SK-MEL-5 (cell line): Measurements from ENCODE around the gene MTCP1. TPM values are rescaled to one million over a fixed set of nuclear protein-coding genes. Genes with fewer than 3 reads are reported as not detected.

Experiments
- DNase-seq: peaks from one replicate; pipeline ENCODE4 v3.0.0-alpha.2; 2016; ENCODE audit warnings: low read depth, low spot score
- in situ Hi-C: cut with HindIII; loops from 2 replicates; pipeline ENCODE4 v1.10.0; 2016; ENCODE audit warnings: low sequenced_read_pairs, high pct_unique_total_duplicates, low pct_unique_long_range_greater_than_20kb
- total RNA-seq: library from RNA; depleted of rRNA; stranded (reverse); fragments of >200 nt; shearing (Covaris generic); gene quantifications from 2 replicates; pipeline ENCODE4 v1.2.3, GENCODE V29; 2014; rRNA removed

MTCP1 gene
- total RNA-seq, 1 experiment from 2014 or later: 16.9 TPM

DNA sequence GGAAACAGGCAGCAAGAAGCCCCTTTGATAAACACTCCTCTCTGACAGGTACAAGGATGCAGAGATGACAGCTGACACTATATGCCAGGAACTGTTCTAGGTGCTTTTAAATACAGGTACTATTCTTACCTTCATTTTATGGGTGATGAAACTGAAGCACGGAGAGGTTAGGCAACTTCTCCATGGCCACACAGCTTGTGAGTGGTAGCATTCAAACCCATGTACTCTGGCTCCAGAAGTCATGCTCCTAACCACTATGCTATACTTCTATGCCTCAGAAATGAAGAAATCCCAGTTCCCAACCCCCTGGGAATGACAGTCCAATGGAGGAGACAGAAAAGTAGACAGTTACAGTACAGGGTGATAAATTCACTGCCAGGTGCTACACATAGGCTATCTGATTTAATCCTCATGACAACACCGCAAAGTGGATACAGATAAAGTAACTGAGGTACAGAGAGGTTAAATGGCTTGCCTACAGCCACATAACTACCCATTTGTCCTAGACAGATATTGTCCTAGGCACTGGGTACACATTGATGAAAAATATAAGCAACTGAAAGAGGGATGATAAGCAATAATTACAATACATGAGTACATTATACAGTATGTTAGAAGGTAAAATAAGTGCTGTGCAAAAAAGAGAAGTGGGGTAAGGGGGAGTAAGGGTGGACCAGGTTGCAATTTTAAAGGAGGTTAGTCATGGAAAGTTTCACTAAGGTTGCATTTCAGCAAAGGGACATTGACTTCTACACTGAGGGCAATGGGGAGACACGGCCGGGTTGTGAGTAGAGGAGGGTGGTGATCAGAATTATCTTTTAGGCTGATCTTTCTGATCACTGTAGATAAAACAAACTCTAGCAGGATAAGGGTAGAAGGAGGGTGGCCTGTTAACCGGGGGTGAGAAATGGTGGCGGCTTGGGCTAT, 46.8 kb downstream of the MTCP1 start:
- DNase-seq: no peak
- in situ Hi-C loops: no loop called here

DNA sequence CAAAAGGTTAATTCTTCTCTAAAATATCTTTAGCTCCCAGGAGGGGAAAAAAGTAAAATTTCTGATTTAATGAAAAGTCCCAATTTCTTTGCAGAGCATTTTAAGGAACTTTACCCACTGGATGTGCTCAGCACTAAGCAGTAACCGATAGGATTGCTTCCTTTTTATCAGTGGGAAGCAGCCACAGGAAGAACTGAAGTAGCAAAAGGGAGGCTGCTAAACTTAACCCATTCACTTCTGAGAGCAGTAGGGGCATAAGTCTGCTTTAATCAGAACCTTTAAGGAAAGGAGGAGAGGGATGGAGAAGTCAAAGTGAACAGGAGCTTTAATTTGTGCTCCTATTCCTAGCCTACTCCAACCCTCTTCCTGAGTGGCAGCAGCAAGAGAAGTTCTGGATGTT, 48.4 kb downstream of the MTCP1 start, which contains the start of gene F8:
Gene F8 (minus strand): TSS at position 139 of the 400 bp plus-strand sequence. CDS start 171 bp downstream, outside the sequence.
- in situ Hi-C loops: no loop called here
- no peak for DNase-seq

DNA sequence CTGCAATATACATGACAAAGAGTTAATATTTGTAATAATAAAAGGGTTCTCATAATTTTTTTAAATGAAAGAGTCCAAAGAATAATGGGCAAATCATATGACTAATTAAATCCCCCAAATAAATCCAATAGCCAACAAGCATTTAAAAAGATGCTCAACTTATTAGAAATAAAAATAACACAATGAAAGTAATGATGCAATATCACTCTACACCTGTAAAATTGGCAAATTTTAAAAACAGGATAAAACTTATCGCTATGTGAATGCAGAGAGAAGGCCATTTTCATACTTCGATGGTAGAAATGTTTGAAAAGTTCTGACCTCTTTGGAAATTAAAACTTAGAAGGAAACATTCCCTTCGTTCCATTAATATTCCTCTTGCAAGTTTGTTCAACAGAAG, 50.3 kb downstream of the MTCP1 start:
- DNase-seq: no peak
- in situ Hi-C loops: no loop called here

Other genes starting within 250 kb of the MTCP1 start
- gene SMIM9, start 236.5 kb downstream of the MTCP1 start, total RNA-seq: not detected in 2 replicates
- 2.2 and 3.5 TPM in 2 replicates for gene F8A1, start 184.8 kb downstream of the MTCP1 start, total RNA-seq
- 0.50 and 0.56 TPM in 2 replicates for gene F8, start 48.4 kb downstream of the MTCP1 start, total RNA-seq
- 70.0 and 81.8 TPM in 2 replicates for gene FUNDC2, start 44.3 kb downstream of the MTCP1 start, total RNA-seq
- 12.5 and 15.8 TPM in 2 replicates for gene CMC4, start within 50 bp of the MTCP1 start, total RNA-seq
- gene BRCC3, start 372 bp upstream of the MTCP1 start, total RNA-seq: 6.3 and 8.1 TPM in 2 replicates
- 92.0 and 95.7 TPM in 2 replicates for gene VBP1, start 145.3 kb upstream of the MTCP1 start, total RNA-seq
- 0.56 and 0.79 TPM in 2 replicates for gene RAB39B, start 193.4 kb upstream of the MTCP1 start, total RNA-seq